HG03103 (cell line): ENCODE results near the gene PSME1.

Source experiments
- ATAC-seq: cut with Tn5 transposase; IDR thresholded peaks from one replicate; pipeline ENCODE4 v1.9.1; 2021; ENCODE audit warnings: low read depth; ENCODE audit not compliant: unreplicated experiment

Gene PSME1

DNA sequence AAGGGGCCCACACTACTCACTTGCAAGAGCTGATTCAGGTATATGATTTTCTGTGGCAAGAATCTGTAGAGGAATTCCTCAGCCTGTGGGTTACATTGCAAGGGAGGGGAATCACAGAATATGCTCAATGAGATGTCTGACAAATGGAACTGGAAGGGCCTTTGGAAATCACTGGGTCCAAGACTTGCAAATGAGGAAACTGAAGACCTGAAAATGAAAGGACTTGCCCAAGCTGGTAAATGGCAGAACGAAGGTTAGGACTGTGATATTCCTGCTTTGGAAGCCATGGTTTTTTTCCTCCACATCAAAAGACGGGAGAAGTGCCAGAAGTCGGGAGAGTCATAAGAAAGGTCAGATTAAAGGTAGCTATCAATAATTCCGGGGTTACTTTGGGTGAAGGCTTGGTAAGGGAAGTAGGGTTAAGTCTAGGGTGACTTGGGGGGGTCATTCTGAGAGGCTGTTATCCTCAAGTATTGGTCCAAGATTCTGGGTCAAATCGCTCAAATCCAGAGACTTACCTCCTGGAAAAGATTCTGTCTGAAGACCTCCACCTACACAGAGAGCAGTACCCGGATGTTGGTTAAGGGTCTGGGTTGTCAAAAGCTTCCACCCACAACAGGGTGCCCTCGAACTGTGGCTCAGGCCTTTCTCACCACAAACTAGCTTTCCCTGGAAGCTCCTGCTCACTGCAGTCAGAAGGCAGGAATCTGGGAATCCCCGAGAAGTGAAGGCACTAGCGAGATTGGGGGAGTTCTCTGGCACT is 9.9 kb downstream of the PSME1 start:
- no peak for ATAC-seq

DNA sequence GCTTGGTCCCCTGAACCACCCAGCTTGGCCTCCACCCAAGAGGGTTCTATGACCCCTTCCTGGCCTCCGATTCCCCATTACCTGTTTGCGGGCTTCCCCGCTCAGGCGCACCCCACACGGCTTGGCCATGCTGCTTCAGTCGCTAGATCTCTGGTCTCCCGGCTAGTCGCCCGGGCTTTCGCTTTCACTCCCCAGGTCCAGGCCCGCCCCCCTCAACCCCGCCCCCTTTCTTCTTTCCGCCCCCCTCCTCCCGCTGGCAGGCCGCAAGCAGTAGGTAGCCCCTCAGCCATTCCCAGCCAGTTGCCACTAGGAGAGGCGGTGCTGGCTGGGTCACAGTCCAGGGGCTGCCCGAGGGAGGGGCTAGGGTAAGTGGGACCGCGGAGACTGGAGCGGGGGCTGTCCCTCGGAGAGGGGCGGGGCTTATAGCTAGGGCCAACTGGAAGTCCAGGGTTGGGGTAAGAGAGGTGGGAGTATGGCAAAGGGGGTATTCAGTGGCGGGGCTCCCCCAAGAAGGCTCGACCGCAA is 10.5 kb downstream of the PSME1 start, which contains the start of gene PSME2:
TSS of gene PSME2 (minus strand) at position 158 of the 525 bp plus-strand sequence. CDS start at position 129, 29 bp downstream.
- ATAC-seq: peak; percentile 51

DNA sequence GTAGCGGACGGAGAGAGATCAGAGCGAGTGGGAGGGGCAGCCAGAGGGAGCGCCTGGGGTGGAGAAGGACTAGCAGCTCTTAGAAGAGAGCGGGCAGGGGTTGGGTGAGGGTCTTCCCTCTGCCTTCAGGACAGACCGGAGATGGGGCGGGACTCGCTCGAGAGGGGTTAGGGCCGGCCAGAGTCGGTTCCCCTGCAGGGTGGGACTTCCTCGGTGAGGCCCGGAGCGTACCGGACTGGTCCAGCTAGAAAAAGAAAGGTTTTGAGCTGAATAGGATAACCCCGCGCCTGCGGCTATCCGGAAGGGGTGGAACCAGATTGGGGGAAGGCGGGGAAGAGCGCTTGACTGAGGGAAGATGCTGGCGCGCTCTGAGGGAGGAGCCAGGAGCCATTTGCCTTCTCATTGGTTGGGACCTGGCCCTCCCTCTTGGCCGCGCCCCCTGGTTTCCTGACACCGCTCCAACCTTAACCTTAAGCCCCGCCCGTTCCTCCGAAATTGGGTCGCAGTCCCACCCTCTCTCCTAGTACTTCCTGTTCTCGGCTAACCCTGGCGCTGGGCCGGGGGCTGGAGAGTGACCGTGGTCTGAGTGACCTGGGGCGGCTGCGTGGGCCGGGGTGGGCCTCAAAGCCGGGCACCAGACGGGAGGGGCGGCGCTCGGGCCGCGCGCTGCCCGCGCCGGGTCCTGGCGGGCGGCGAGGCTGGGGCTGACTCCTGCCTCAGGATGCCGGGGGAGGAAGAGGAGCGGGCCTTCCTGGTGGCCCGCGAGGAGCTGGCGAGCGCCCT is 11.2 kb downstream of the PSME1 start, which contains the start of gene RNF31:
TSS of gene RNF31 (plus strand) at position 521 of the 783 bp plus-strand sequence. CDS start at position 722, 201 bp downstream.
- ATAC-seq: peak; percentile 84

DNA sequence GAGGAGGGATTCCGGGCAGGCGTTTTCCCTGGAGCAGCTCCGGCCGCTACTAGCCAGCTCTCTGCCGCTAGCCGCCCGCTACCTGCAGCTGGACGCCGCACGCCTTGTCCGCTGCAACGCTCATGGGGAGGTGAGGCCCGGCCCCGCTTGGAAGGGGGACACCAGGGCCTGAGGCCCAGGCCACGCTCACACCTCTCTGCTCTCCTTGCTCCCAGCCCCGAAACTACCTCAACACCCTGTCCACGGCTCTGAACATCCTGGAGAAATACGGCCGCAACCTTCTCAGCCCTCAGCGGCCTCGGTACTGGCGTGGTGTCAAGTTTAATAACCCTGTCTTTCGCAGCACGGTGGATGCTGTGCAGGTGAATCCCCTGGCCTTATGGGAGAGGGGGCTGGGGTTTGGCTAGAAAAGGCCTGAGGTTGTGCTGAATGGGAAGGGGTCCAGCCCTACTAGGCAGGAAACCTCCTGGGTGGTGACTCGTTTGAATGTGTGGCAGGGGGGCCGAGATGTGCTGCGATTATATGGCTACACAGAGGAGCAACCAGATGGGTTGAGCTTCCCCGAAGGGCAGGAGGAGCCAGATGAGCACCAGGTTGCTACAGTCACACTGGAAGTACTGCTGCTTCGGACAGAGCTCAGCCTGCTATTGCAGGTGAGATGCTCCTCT is 11.9 kb downstream of the PSME1 start:
- no peak for ATAC-seq

DNA sequence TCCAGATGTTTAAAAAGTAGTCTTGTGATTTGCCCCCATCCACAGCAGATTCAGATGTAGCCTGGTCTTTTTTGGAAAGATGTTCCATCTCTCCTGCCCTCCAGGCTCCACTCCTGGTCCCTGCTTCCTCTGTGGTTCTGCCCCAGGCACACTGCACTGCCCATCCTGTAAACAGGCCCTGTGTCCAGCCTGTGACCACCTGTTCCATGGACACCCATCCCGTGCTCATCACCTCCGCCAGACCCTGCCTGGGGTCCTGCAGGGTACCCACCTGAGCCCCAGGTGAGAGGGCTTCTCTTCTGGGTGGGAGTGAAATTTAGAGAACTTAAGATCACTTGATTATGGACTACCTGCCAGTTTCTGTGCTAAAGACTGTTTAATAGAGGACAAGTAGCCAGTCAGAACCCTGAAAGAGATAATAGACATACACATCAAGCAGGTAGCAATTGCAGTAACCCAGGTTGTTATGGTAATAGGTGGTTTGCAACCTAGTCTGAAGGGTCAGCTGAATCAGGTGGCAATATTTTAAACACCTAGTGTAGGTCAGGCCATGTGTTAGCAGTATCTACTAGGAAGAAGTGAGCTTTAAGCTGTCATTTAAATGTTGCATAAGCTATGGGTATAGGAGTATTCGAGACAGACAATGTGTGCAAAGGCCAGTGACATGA is 13.4 kb downstream of the PSME1 start:
- no peak for ATAC-seq

DNA sequence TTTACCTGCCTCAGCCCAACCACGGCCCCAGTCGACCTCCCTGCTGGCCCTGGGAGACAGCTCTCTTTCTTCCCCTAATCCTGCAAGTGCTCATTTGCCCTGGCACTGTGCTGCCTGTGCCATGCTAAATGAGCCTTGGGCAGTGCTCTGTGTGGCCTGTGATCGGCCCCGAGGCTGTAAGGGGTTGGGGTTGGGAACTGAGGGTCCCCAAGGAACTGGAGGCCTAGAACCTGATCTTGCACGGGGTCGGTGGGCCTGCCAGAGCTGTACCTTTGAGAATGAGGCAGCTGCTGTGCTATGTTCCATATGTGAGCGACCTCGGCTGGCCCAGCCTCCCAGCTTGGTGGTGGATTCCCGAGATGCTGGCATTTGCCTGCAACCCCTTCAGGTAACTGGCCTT is 14.1 kb downstream of the PSME1 start:
- ATAC-seq: no peak

DNA sequence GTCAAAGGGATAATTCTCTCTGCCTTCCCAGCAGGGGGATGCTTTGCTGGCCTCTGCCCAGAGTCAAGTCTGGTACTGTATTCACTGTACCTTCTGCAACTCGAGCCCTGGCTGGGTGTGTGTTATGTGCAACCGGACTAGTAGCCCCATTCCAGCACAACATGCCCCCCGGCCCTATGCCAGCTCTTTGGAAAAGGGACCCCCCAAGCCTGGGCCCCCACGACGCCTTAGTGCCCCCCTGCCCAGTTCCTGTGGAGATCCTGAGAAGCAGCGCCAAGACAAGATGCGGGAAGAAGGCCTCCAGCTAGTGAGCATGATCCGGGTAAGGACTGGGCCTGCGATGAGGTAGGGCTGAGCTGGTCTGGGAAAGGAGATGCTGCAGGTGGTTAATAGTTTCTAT is 14.6 kb downstream of the PSME1 start:
- no peak for ATAC-seq

DNA sequence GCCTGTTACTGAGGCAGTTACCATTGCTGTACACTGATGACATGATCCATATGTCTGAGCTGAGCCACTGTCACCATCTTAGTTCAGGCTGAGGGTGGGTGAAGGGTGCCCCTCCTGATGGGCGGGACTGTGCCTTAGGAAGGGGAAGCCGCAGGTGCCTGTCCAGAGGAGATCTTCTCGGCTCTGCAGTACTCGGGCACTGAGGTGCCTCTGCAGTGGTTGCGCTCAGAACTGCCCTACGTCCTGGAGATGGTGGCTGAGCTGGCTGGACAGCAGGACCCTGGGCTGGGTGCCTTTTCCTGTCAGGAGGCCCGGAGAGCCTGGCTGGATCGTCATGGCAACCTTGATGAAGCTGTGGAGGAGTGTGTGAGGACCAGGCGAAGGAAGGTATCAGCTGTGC is 15.0 kb downstream of the PSME1 start:
- ATAC-seq: no peak

DNA sequence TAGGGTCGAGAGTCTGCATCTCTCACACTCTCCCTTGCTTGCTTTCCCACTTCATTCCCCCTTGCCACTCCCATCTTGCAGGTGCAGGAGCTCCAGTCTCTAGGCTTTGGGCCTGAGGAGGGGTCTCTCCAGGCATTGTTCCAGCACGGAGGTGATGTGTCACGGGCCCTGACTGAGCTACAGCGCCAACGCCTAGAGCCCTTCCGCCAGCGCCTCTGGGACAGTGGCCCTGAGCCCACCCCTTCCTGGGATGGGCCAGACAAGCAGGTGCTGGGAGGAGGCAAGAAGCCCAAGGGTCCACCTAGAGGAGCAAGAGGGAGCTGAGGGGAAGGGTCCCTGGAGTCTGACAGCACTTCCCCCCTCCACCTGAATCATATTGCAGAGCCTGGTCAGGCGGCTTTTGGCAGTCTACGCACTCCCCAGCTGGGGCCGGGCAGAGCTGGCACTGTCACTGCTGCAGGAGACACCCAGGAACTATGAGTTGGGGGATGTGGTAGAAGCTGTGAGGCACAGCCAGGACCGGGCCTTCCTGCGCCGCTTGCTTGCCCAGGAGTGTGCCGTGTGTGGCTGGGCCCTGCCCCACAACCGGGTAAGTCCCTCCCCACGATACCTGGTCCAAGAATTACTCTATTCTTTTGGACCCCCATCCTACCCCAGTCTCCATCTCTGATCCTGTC is 15.5 kb downstream of the PSME1 start:
- no peak for ATAC-seq

DNA sequence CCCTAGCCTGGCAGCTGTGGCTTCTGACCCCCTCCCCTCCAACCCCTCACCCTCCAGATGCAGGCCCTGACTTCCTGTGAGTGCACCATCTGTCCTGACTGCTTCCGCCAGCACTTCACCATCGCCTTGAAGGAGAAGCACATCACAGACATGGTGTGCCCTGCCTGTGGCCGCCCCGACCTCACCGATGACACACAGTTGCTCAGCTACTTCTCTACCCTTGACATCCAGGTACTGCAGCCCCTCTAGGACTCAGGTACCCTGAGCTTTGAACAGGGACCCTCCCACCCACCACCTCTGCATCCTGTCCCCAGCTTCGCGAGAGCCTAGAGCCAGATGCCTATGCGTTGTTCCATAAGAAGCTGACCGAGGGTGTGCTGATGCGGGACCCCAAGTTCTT is 19.1 kb downstream of the PSME1 start:
- ATAC-seq: no peak

DNA sequence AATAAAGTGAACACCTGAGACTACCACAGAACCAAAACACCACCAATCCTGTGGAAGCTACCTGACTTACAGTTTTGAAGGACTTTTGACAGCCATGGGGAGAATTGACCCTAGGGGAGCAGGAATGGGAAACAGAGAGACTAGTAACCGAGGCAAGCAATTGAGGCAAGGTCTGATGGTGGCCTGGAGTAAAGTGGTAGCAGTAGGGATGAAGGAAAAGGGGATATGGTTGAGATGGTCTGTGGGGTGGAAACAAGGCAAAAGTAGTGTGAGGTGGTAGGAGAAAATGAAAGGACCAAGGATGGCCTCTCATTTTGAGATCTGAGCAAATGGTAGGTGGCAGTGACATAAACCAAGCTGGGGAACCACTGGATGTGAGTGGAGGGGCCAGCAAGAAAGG is 20.8 kb downstream of the PSME1 start:
- ATAC-seq: no peak

DNA sequence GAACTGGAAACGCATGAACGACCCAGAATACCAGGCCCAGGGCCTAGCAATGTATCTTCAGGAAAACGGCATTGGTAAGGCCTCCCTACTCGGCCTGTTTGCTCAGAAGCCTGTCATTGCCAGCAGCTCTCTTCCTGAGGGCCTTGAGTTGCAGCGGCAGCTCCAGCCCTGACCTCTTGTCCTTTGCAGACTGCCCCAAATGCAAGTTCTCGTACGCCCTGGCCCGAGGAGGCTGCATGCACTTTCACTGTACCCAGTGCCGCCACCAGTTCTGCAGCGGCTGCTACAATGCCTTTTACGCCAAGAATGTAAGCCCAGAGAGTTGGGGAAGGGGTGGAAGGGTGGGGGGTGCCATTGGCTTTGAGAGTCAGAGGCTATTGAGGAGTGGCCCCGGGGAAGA is 21.3 kb downstream of the PSME1 start:
- ATAC-seq: no peak

DNA sequence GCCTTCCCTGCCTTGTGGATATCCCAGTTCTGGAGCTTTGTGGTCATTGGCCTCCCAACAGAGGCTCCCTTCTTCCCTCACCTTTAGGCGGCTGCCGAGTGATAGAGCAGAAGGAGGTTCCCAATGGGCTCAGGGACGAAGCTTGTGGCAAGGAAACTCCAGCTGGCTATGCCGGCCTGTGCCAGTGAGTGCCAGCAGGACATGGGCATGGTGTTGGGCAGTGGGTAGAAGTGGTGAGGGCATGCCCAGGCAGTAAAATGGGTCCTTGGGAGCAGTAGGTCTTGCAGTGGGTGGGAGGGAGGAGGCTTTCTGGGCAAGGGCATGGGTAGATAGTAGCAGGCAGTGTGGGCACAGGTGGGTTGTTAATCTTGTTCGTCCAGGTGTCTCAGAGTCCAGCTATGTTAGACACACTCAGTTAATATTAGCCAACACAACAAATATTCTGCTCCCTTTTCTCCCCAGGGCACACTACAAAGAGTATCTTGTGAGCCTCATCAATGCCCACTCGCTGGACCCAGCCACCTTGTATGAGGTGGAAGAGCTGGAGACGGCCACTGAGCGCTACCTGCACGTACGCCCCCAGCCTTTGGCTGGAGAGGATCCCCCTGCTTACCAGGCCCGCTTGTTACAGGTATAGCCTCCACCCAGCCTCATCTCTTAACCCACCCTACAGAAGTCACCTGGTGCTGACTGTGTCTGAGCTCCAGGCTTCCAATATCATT is 23.9 kb downstream of the PSME1 start:
- ATAC-seq: no peak

DNA sequence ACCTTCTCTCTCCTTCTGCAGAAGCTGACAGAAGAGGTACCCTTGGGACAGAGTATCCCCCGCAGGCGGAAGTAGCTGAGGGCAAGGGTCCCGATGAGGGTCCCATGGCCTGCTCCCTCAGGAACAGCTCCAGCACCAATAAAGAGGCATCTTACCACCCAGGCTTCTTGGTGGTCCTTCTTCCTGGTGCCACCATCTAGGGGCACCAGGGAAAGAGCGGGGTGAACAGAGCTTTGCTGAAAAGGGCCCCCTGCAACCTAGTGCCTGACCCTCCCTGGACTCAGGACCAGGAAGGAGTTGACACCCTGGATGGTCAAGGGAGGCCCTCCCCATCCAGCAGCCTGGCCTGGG is 24.5 kb downstream of the PSME1 start:
- ATAC-seq: no peak

DNA sequence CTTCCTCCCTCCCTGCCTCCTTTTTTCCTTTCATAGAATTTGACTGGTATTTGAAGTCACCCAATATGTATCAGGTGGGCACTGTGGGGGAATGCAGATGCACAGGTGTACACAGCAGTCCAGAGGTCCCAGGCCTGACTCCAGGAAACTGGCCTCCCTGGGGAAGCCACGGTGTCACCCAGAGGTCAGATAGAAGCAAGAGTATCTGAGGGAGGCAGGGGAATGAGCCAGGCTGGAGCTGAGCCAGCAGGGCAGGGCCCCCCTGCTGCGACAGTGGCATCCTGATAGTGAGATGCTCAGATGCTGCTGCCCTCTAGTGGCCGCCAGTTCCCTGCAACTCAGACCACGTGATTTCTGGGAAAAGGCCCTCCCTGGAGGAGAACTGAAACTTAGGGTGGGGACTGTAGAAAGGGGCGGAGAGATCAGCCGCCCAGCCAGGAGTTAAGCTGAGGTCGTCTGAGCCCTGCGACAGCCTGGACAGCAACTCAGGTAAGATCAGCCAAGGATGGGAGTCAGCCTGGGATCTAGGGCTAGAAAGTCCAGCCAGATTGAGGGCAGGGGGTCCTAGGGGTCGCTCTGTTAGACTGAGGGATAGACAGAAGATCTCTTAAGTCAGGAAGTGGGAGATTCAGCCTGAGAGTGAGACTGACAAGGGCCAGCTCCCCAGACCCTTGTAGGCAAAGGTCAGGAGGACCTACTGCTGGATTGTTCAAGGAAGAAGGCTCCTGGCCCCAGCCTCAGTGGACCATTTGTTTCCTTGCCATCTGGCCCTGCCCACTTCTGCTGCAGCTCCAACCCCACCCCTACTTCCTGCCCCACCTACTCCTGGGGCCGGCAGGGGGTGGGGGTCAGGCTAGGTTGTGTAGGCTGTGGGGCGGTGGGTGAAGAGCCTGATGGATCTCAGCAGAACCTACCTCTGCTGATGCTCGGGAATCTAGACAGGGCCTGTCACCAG is 25.1 kb downstream of the PSME1 start, which contains the start of gene IRF9:
TSS of gene IRF9 (plus strand) at position 416 of the 955 bp plus-strand sequence. CDS start 880 bp downstream, outside the sequence.
- ATAC-seq: peak; percentile 71

DNA sequence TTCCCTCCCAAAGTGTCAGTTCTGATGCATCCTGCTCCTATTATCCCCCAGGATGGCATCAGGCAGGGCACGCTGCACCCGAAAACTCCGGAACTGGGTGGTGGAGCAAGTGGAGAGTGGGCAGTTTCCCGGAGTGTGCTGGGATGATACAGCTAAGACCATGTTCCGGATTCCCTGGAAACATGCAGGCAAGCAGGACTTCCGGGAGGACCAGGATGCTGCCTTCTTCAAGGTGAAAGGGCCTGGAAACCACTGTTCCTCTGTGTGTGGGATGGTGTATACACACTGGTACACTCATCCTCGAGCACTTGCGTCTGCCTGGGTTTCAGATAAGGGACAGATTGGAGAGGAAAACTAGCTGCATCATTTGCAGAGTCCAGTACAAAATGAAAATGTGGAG is 26.1 kb downstream of the PSME1 start:
- no peak for ATAC-seq

DNA sequence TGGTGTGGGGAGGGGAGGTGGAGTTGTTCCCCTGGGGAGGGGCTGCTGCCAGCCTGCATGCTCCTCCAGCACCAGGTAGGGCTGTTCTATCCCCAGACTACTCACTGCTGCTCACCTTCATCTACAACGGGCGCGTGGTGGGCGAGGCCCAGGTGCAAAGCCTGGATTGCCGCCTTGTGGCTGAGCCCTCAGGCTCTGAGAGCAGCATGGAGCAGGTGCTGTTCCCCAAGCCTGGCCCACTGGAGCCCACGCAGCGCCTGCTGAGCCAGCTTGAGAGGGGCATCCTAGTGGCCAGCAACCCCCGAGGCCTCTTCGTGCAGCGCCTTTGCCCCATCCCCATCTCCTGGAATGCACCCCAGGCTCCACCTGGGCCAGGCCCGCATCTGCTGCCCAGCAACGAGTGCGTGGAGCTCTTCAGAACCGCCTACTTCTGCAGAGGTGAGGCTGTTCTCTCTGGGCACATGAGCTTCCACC is 28.6 kb downstream of the PSME1 start:
- no peak for ATAC-seq

DNA sequence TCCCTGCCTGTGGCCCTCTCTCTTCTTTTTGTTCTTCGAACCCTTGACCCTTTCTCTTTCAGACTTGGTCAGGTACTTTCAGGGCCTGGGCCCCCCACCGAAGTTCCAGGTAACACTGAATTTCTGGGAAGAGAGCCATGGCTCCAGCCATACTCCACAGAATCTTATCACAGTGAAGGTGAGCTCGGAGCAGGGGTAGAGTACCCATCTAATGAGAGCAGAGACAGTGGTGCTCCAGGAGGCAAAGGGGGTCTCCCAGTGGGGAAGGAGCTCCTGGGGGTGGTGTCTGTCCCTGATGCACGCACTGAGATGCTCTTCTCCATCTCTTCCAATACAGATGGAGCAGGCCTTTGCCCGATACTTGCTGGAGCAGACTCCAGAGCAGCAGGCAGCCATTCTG is 29.8 kb downstream of the PSME1 start:
- no peak for ATAC-seq
